Measurements from ENCODE around the gene ECT2. TPM values are rescaled to one million over a fixed set of nuclear protein-coding genes. Genes with fewer than 3 reads are reported as not detected.

The ECT2 gene
- total and polyA plus RNA-seq, 2 of the 8 experiments (the other 6 are each of a cell fraction or from before 2014, with no cell fraction given), result 19.5 to 88.7 TPM

DNA sequence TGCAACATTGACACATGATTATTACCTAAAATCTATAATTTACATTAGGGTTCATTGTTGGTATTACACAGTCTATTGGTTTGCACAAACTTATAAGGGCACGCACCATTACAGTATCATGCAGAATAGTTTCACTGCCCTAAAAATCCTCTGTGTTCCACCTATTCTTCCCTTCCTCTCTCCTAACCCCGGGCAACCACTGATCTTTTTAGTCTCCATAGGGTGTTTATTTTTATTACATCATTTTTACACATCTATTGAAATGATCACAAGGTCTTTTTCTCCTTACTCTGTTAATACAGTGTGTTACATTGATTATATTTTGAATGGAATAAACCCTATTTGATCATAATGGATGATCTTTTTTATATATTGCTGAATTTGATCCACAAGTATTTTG, 15.5 kb upstream of the ECT2 start:
- no peaks in the 10 kb centered on the region for H3K79me2 ChIP-seq (ENCODE audit: control insufficient read depth in 1 of 2, insufficient read depth in 2 of 2, low read length in 2 of 2)
- H3K14ac ChIP-seq (ENCODE audit: insufficient read length), result no peak overlapping the region
- H4K20me1 ChIP-seq (replicated peaks in 1 of 2; ENCODE audit: control insufficient read depth in 1 of 2, insufficient read depth in 2 of 2, low read length in 2 of 2), result no peaks in the 10 kb centered on the region
- no peak overlapping the region for H3K56ac ChIP-seq (replicated peaks; ENCODE audit: insufficient read length, low read depth, low read length)
- H3K18ac ChIP-seq (ENCODE audit: extremely low read depth, low read length), result no peak overlapping the region
- no peak overlapping the region for H2BK20ac ChIP-seq (ENCODE audit: low read length)
- CTCF ChIA-PET (ENCODE audit: partially characterized antibody), result interaction anchor here (1.4 kb wide), 1 partner anchor 13 kb away, joined by 3 read pairs; no protein-coding TSS in a partner anchor
- H3K27ac ChIP-seq (ENCODE audit: low read depth, low read length), result no peak overlapping the region
- no peak overlapping the region for H3K4me2 ChIP-seq (ENCODE audit: insufficient read depth in 1 of 2, low read depth in 2 of 2, low read length in 2 of 2)
- H3K27me3 ChIP-seq (replicated peaks in 1 of 4; ENCODE audit: control insufficient read depth in 3 of 4, extremely low read depth in 1 of 4, insufficient read depth in 3 of 4, low read length in 3 of 4), result no peaks in the 10 kb centered on the region
- H3K4me3 ChIP-seq (ENCODE audit: extremely low read depth in 1 of 4, insufficient read depth in 2 of 4, low read depth in 3 of 4, low read length in 4 of 4), result no peak overlapping the region
- FAIRE-seq (no peak), DNase-seq (ENCODE audit: low read depth in 1 of 2, low spot score in 2 of 2) (no peak)
- no peak overlapping the region for H3K4ac ChIP-seq (replicated peaks; ENCODE audit: insufficient read length, low read depth, low read length)
- H4K5ac ChIP-seq (ENCODE audit: insufficient read length, low read depth, low read length), result no peak overlapping the region
- no peak overlapping the region for H3K9ac ChIP-seq (replicated peaks in 1 of 4; ENCODE audit: extremely low read depth in 1 of 4, low read depth in 3 of 4, low read length in 3 of 4)
- H3K36me3 ChIP-seq (ENCODE audit: control insufficient read depth in 2 of 4, insufficient read depth in 4 of 4, low read length in 3 of 4), result no peaks in the 10 kb centered on the region
- H2BK12ac ChIP-seq (ENCODE audit: low read depth, low read length), result no peak overlapping the region
- no peak overlapping the region for H2AFZ ChIP-seq (ENCODE audit: low read length)
- H2BK15ac ChIP-seq (ENCODE audit: low read length), result no peak overlapping the region
- no peak overlapping the region for H4K91ac ChIP-seq (replicated peaks; ENCODE audit: insufficient read length, low read length)
- H2BK120ac ChIP-seq (replicated peaks; ENCODE audit: low read depth, low read length), result no peak overlapping the region
- H3K79me1 ChIP-seq (ENCODE audit: low read depth, low read length), result no peaks in the 10 kb centered on the region
- no peaks in the 10 kb centered on the region; a peak in 1 of 4 replicates for H3K9me3 ChIP-seq (ENCODE audit: insufficient read depth in 2 of 2, low read depth in 1 of 2, low read length in 1 of 2)
- H3K4me1 ChIP-seq (replicated peaks in 1 of 4; ENCODE audit: control insufficient read depth in 3 of 4, insufficient read depth in 4 of 4, low read length in 3 of 4), result no peaks in the 10 kb centered on the region
- H2AK5ac ChIP-seq (ENCODE audit: low read depth, low read length), result no peak overlapping the region
- POLR2A ChIA-PET (ENCODE audit: partially characterized antibody), result no interaction called here
- 92% methylated on average over 2 of the region's 2 CpGs; no CpG with 5 or more reads in 1 of the 2 experiments for WGBS, 2 experiments (ENCODE audit: extremely low coverage in 1 of 2, insufficient coverage in 1 of 2, insufficient read length in 1 of 2, insufficient replicate concordance in 2 of 2, low coverage in 1 of 2, low lambda C conversion rate in 2 of 2, missing lambda C conversion rate in 1 of 2)
- H2BK5ac ChIP-seq (ENCODE audit: low read depth, low read length), result no peak overlapping the region
- no peak overlapping the region for H3K23ac ChIP-seq (ENCODE audit: insufficient read length)
- no peaks in the 10 kb centered on the region for H3K23me2 ChIP-seq (ENCODE audit: low read depth, low read length)
- no peak overlapping the region for H4K8ac ChIP-seq (ENCODE audit: extremely low read depth, insufficient read depth, low read length)
- no peak for TF ChIP-seq KDM4A (IDR thresholded peaks at IDR 0.05; ENCODE audit: low read depth, low read length, severe bottlenecking)
- TF ChIP-seq HDAC2 (IDR thresholded peaks at IDR 0.05; ENCODE audit: borderline replicate concordance in 1 of 2, low read depth in 2 of 2, low read length in 2 of 2), result no peak
- TF ChIP-seq, protein P1, sequence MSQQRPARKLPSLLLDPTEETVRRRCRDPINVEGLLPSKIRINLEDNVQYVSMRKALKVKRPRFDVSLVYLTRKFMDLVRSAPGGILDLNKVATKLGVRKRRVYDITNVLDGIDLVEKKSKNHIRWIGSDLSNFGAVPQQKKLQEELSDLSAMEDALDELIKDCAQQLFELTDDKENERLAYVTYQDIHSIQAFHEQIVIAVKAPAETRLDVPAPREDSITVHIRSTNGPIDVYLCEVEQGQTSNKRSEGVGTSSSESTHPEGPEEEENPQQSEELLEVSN (IDR thresholded peaks at IDR 0.05), result no peak
- TF ChIP-seq CTBP2 (IDR thresholded peaks at IDR 0.05; ENCODE audit: borderline replicate concordance, insufficient read depth, insufficient read length, low read length), result no peak
- no peak for TF ChIP-seq EZH2 (IDR thresholded peaks at IDR 0.05; ENCODE audit: low read depth, low read length, severe bottlenecking)
- TF ChIP-seq SP1 (IDR thresholded peaks at IDR 0.05; ENCODE audit: low read depth, low read length), result no peak
- TF ChIP-seq EP300 (IDR thresholded peaks at IDR 0.05; ENCODE audit: borderline replicate concordance in 1 of 2, low read depth in 2 of 2, low read length in 2 of 2), result no peak
- TF ChIP-seq HDAC6 (IDR thresholded peaks at IDR 0.05; ENCODE audit: low read depth, low read length), result no peak
- TF ChIP-seq BACH1 (IDR thresholded peaks at IDR 0.05; ENCODE audit: low read length), result no peak
- no peak for TF ChIP-seq NANOG (IDR thresholded peaks at IDR 0.05; ENCODE audit: insufficient read depth, low read depth, low read length, poor library complexity, severe bottlenecking)
- no peak for TF ChIP-seq JUND (IDR thresholded peaks at IDR 0.05; ENCODE audit: low read length)
- TF ChIP-seq TAF1 (IDR thresholded peaks at IDR 0.05; ENCODE audit: low read depth, low read length), result no peak
